Skeletal muscle satellite cell (primary cell): ENCODE results near the gene KDM4B.

ENCODE experiments used
- H3K27me3 ChIP-seq: 2 replicates; pipeline ENCODE4 v1.7.0; 2013; ENCODE audit warnings: low read length; ENCODE audit not compliant: control insufficient read depth, insufficient read depth
- H3K36me3 ChIP-seq: 2 replicates; pipeline ENCODE4 v1.7.0; 2013; ENCODE audit warnings: mild to moderate bottlenecking, control low read depth, low read length; ENCODE audit not compliant: insufficient read depth
- H3K4me1 ChIP-seq: 2 replicates; pipeline ENCODE4 v1.7.0; 2013; ENCODE audit warnings: low read length; ENCODE audit not compliant: control insufficient read depth, insufficient read depth
- H3K4me2 ChIP-seq: 2 replicates; pipeline ENCODE4 v1.7.0; 2013; ENCODE audit warnings: mild to moderate bottlenecking, low read length
- H3K4me3 ChIP-seq: 2 replicates; pipeline ENCODE4 v1.7.0; 2013; ENCODE audit warnings: low read length
- H3K9ac ChIP-seq: 2 replicates; pipeline ENCODE4 v1.7.0; 2013; ENCODE audit warnings: mild to moderate bottlenecking, low read depth, low read length, moderate library complexity
- H3K9me3 ChIP-seq: replicated peaks from 2 replicates; pipeline ENCODE4 v1.7.0; 2013; ENCODE audit warnings: mild to moderate bottlenecking, control low read depth, low read length

KDM4B gene

DNA sequence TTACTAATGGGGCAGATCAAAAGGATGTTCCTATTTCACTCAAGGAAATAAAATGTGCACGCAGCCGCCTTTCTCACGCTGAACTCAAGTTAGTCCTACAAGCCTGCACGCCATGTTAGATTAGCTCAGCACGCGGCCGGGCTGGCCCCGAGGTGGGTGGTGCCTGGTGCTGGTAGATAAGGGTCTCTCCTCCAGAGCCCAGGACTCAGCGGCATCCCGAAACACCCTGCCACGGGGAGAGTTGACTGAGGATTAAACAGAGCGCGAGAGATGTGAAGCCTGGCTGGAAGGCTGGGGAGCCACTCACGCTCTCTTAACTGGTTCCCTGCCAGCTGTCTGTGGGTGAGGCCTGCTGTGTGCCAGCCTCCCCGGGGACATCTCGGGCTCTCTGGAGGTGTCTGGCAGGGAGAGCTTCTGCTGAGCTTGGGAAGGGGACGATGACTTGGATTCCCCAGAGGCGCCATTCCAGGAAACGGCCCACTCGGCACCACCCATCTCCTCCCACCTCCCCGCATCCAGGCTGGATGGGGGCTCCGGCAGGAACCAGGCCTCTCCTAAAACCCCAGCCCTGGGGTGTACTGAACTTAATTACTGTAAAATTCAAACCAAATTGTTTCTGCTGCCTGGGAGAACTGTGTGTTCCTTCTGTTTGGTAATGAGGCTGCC, 122.2 kb downstream of the KDM4B start:
- no peaks in the 10 kb centered on the region for H3K9me3 ChIP-seq
- H3K9ac ChIP-seq, result no peak overlapping the region
- no peaks in the 10 kb centered on the region for H3K27me3 ChIP-seq
- H3K4me1 ChIP-seq, result peaks cover 33% of the 10 kb centered on the region
- peaks cover 13% of the 10 kb centered on the region for H3K36me3 ChIP-seq
- H3K4me3 ChIP-seq, result no peak overlapping the region
- peak overlapping the region; percentile 19 for H3K4me2 ChIP-seq

GRCh38 chr19:5091684-5092480, 123.0 kb downstream of the KDM4B start:
- H3K27me3 ChIP-seq, result no peaks in the 10 kb centered on the region
- H3K9ac ChIP-seq, result no peak overlapping the region
- H3K36me3 ChIP-seq, result peaks cover 12% of the 10 kb centered on the region
- H3K4me1 ChIP-seq, result peaks cover 33% of the 10 kb centered on the region
- H3K9me3 ChIP-seq, result no peaks in the 10 kb centered on the region
- no peak overlapping the region for H3K4me2 ChIP-seq
- H3K4me3 ChIP-seq, result no peak overlapping the region

GRCh38 chr19:5092481-5092843, 123.5 kb downstream of the KDM4B start:
- Histone ChIP-seq H3K9me3 (no peaks in the 10 kb centered on the region), H3K27me3 (no peaks in the 10 kb centered on the region), H3K9ac (no peak overlapping the region), H3K36me3 (peaks cover 12% of the 10 kb centered on the region), H3K4me3 (no peak overlapping the region), H3K4me1 (peaks cover 33% of the 10 kb centered on the region), H3K4me2 (no peak overlapping the region)

GRCh38 chr19:5093297-5093928, 124.5 kb downstream of the KDM4B start:
- no peaks in the 10 kb centered on the region for H3K27me3 ChIP-seq

DNA sequence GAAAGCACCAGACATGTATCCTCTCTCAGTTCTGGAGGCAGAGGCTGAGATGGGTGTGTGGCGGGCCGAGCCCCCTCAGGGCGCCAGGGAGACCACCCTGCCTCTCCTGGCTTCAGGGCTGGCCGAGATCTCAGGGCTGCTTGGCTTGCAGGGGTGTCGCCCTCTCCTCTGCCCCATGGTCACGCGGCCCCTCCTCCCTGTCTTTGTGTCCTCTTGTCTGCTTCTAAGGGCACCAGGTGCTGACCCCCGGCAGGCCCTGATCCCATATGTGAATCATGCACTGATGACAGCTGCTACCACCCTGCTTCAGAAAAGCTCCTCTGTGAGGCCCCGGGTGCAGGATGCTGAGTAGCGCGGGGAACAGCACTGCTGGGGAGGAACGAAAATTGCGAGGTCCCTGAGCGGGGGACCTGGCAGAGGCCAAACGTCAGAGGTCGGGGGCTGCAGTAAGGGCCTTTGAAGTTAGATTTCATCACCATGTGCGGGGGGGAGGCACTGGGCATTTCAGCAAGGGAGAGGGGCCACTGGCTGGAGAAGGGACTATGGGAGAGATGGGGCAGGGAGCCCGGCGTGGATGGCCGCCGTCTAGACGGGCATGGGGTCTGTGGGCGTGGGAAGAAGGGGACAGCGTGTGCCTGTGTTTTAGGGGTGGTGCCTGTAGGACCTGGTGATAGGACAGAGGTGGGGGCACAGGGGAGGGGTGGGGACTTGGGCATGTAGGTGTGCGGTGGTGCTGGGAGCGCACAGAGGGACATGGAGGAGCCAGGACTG, 125.2 kb downstream of the KDM4B start:
- peaks cover 3% of the 10 kb centered on the region for H3K9me3 ChIP-seq
- no peak overlapping the region for H3K9ac ChIP-seq
- peaks cover 33% of the 10 kb centered on the region for H3K4me1 ChIP-seq
- H3K4me2 ChIP-seq, result no peak overlapping the region
- H3K36me3 ChIP-seq, result peaks cover 11% of the 10 kb centered on the region
- no peak overlapping the region for H3K4me3 ChIP-seq
- no peaks in the 10 kb centered on the region for H3K27me3 ChIP-seq

More at GRCh38 chr19:5093297-5093928, 124.5 kb downstream of the KDM4B start:
- no peak overlapping the region for H3K4me2 ChIP-seq
- H3K9me3 ChIP-seq, result no peaks in the 10 kb centered on the region
- H3K4me1 ChIP-seq, result peaks cover 33% of the 10 kb centered on the region
- H3K36me3 ChIP-seq, result peaks cover 6% of the 10 kb centered on the region
- H3K9ac ChIP-seq, result no peak overlapping the region
- H3K4me3 ChIP-seq, result no peak overlapping the region

DNA sequence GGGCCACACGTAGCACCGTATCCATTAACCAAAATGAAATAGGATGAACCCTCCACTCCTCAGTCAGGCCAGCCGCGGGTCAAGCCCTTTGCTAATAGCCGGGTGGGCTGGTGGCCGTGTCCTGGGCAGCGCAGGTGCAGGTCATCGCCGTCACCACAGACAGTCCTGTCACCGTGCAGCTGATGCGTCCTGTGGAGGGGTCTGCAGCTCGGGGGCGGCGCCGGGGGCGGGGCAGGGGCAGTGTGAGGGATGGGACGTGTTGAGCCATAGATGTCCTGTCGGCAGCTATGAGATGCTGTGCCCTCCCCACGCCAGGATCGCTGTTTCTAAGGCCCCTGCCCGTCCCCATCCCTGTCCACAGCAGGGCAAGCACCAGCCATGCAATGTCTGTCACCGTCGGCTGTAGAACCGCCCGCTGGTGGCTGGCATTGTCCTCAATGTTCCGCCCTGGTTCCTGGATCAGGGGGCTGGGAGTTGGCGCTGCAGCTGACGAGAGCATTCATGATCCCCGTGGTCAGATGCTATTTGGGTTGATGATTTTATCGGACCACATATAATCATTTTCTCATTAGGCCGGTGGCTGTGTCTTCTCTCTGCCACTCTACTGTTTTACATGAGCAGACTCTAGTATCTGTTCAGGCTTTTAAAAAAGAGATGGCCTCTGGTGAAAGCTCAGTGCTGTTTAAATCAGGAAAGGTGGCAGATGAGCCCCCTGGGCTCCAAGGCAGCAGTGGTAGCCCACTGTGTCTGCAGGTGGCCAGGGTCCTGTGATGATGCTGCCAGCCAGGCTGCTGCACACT, 126.1 kb downstream of the KDM4B start:
- Histone ChIP-seq H3K4me1 (peaks cover 33% of the 10 kb centered on the region), H3K36me3 (peaks cover 18% of the 10 kb centered on the region), H3K9me3 (peaks cover 11% of the 10 kb centered on the region), H3K4me3 (no peak overlapping the region), H3K4me2 (no peak overlapping the region), H3K27me3 (no peaks in the 10 kb centered on the region), H3K9ac (no peak overlapping the region)

DNA sequence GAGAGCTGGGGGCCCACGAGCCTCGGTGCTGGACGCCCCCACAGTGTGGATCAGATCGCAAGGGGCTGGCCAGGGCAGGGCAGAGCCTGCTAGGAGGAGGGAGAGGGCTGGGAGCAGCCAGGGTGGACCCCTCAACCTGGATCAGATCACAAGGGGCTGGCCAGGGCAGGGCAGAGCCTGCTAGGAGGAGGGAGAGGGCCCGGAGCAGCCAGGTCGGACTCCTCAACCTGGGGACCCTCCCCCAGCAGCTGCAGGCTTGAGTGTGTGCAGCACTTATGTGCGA, 126.6 kb downstream of the KDM4B start:
- Histone ChIP-seq H3K4me2 (no peak overlapping the region), H3K4me3 (no peak overlapping the region), H3K9ac (no peak overlapping the region), H3K27me3 (no peaks in the 10 kb centered on the region), H3K9me3 (peaks cover 13% of the 10 kb centered on the region), H3K36me3 (peaks cover 23% of the 10 kb centered on the region), H3K4me1 (peaks cover 33% of the 10 kb centered on the region)

- Histone ChIP-seq H3K27me3 (no peaks in the 10 kb centered on the region), H3K4me2 (no peak overlapping the region), H3K4me1 (peaks cover 23% of the 10 kb centered on the region), H3K4me3 (no peak overlapping the region), H3K9ac (no peak overlapping the region), H3K9me3 (peaks cover 13% of the 10 kb centered on the region), H3K36me3 (peaks cover 24% of the 10 kb centered on the region)
Observed at GRCh38 chr19:5096536-5096935, 127.6 kb downstream of the KDM4B start.

GRCh38 chr19:5097331-5097930, 128.5 kb downstream of the KDM4B start:
- Histone ChIP-seq H3K36me3 (peaks cover 24% of the 10 kb centered on the region), H3K9ac (no peak overlapping the region), H3K4me2 (no peak overlapping the region), H3K27me3 (no peaks in the 10 kb centered on the region), H3K9me3 (peaks cover 13% of the 10 kb centered on the region), H3K4me1 (peaks cover 15% of the 10 kb centered on the region), H3K4me3 (no peak overlapping the region)

DNA sequence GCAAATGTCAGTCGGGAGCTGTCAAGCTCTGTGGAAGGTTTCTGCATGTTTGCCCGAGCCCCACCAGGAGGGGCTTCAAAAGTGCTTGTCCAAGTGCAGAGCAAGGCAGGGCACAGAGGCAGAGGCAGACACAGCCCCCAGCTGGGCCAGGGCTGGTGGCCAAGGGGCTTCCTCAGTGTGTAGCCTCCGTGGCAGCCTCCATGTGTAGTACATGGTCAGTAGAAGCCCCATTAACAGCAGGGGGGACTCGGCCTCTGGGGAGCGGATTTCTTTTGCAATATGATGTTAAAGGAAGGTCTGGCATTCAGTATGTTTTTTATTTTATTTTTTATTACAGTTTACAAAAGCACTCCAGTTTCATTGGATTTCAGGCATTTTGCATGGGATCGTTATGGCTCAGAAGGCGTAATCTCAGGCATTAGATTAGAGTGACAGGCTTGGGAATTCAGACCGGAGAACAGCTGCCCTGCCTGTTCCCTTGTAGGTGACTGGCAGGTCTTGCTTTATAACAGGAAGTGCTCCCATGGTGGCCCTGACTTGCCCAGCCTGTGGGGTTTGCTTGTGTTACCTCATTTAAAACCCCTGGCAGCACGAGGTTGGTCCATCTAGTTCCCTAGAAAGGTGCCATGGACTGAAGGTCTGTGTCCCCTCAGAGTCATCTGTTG, 129.2 kb downstream of the KDM4B start:
- Histone ChIP-seq H3K4me1 (peaks cover 12% of the 10 kb centered on the region), H3K4me2 (no peak overlapping the region), H3K9me3 (peaks cover 13% of the 10 kb centered on the region), H3K36me3 (peaks cover 24% of the 10 kb centered on the region), H3K27me3 (no peaks in the 10 kb centered on the region), H3K9ac (no peak overlapping the region), H3K4me3 (no peak overlapping the region)
